ENCODE results near the gene VEZT. TPM values are rescaled to one million over a fixed set of nuclear protein-coding genes. Genes with fewer than 3 reads are reported as not detected.

VEZT gene
- total RNA-seq, 1 experiment from 2014 or later: 107 TPM

- Histone ChIP-seq H3K4me3 (ENCODE audit: low read depth, low read length, poor library complexity, severe bottlenecking) (no peak overlapping the region), H3K4me1 (ENCODE audit: insufficient read depth, low read length, poor library complexity, severe bottlenecking) (peaks cover 12% of the 10 kb centered on the region), H3K27me3 (replicated peaks; ENCODE audit: insufficient read depth, low read depth, low read length, poor library complexity) (no peaks in the 10 kb centered on the region), H3K9me3 (ENCODE audit: low read depth, low read length, poor library complexity, severe bottlenecking) (no peaks in the 10 kb centered on the region), H3K36me3 (ENCODE audit: insufficient read depth, low read length, poor library complexity, severe bottlenecking) (no peaks in the 10 kb centered on the region), H3K27ac (ENCODE audit: low read depth, low read length, poor library complexity, severe bottlenecking) (no peak overlapping the region)
- BruUV-seq (replicated peaks): no TSS peak
- CTCF ChIA-PET: no interaction called here
- intact Hi-C loops (cut with micrococcal nuclease; ENCODE audit: unreplicated experiment): no loop called here
- no peak for DNase-seq (ENCODE audit: low spot score)
- POLR2A ChIA-PET (ENCODE audit: low non-redundant PET): no interaction called here
- TF ChIP-seq CTCF (conservative IDR thresholded peaks at IDR 0.05; ENCODE audit: low read depth, low read length) (no peak), EZH2 (IDR thresholded peaks at IDR 0.05; ENCODE audit: borderline replicate concordance, low read depth, low read length, poor library complexity, severe bottlenecking) (no peak)
These were observed 5.0 kb upstream of the VEZT start for GRCh38 chr12:95212586-95212985.

GRCh38 chr12:95213119-95213518, 4.5 kb upstream of the VEZT start:
- Histone ChIP-seq H3K9me3 (ENCODE audit: low read depth, low read length, poor library complexity, severe bottlenecking) (no peaks in the 10 kb centered on the region), H3K4me1 (ENCODE audit: insufficient read depth, low read length, poor library complexity, severe bottlenecking) (peaks cover 12% of the 10 kb centered on the region), H3K27me3 (replicated peaks; ENCODE audit: insufficient read depth, low read depth, low read length, poor library complexity) (no peaks in the 10 kb centered on the region), H3K4me3 (ENCODE audit: low read depth, low read length, poor library complexity, severe bottlenecking) (no peak overlapping the region), H3K36me3 (ENCODE audit: insufficient read depth, low read length, poor library complexity, severe bottlenecking) (no peaks in the 10 kb centered on the region), H3K27ac (ENCODE audit: low read depth, low read length, poor library complexity, severe bottlenecking) (no peak overlapping the region)
- TF ChIP-seq EZH2 (IDR thresholded peaks at IDR 0.05; ENCODE audit: borderline replicate concordance, low read depth, low read length, poor library complexity, severe bottlenecking) (no peak), CTCF (conservative IDR thresholded peaks at IDR 0.05; ENCODE audit: low read depth, low read length) (no peak)
- ChIA-PET POLR2A (ENCODE audit: low non-redundant PET) (no interaction called here), CTCF (no interaction called here)
- intact Hi-C loops (cut with micrococcal nuclease; ENCODE audit: unreplicated experiment): no loop called here
- no peak for DNase-seq (ENCODE audit: low spot score)
- no TSS peak for BruUV-seq (replicated peaks)

GRCh38 chr12:95213928-95214327, 3.7 kb upstream of the VEZT start:
- Histone ChIP-seq H3K4me1 (ENCODE audit: insufficient read depth, low read length, poor library complexity, severe bottlenecking) (peaks cover 12% of the 10 kb centered on the region), H3K27me3 (replicated peaks; ENCODE audit: insufficient read depth, low read depth, low read length, poor library complexity) (no peaks in the 10 kb centered on the region), H3K9me3 (ENCODE audit: low read depth, low read length, poor library complexity, severe bottlenecking) (no peaks in the 10 kb centered on the region), H3K27ac (ENCODE audit: low read depth, low read length, poor library complexity, severe bottlenecking) (no peak overlapping the region), H3K36me3 (ENCODE audit: insufficient read depth, low read length, poor library complexity, severe bottlenecking) (no peaks in the 10 kb centered on the region), H3K4me3 (ENCODE audit: low read depth, low read length, poor library complexity, severe bottlenecking) (no peak overlapping the region)
- ChIA-PET CTCF (no interaction called here), POLR2A (ENCODE audit: low non-redundant PET) (no interaction called here)
- TF ChIP-seq EZH2 (IDR thresholded peaks at IDR 0.05; ENCODE audit: borderline replicate concordance, low read depth, low read length, poor library complexity, severe bottlenecking) (no peak), CTCF (conservative IDR thresholded peaks at IDR 0.05; ENCODE audit: low read depth, low read length) (no peak)
- DNase-seq (ENCODE audit: low spot score): no peak
- intact Hi-C loops (cut with micrococcal nuclease; ENCODE audit: unreplicated experiment): no loop called here
- BruUV-seq (replicated peaks): no TSS peak

All from A673 (cell line).